Activated naive CD4-positive, alpha-beta T cell treated with anti-CD3 and anti-CD28 coated beads for 36 hours (primary cell): ENCODE results near the gene RRAS. TPM values are rescaled to one million over a fixed set of nuclear protein-coding genes. Genes with fewer than 3 reads are reported as not detected.

Experiments used
- CTCF ChIA-PET: fragments of 350-600 bp; sonication (Branson Sonifier 250); formaldehyde crosslinking; loops from one replicate; lab custom pipeline; 2021; ENCODE audit warnings: antibody characterized with exemption; lab: Charles Lee
- DNase-seq: peaks from one replicate; pipeline ENCODE4 v3.0.0-alpha.2; 2020
- H3K27ac Mint-ChIP-seq: one replicate; pipeline ENCODE4 v1.8.0; 2021; ENCODE audit warnings: mild to moderate bottlenecking, mixed read lengths
- H3K27me3 Mint-ChIP-seq: one replicate; pipeline ENCODE4 v1.8.0; 2021; ENCODE audit warnings: low read depth, mixed read lengths
- H3K36me3 Mint-ChIP-seq: one replicate; pipeline ENCODE4 v1.8.0; 2021; ENCODE audit warnings: low read depth, mixed read lengths
- H3K4me1 Mint-ChIP-seq: one replicate; pipeline ENCODE4 v1.8.0; 2021; ENCODE audit warnings: low read depth, mixed read lengths
- H3K4me3 Mint-ChIP-seq: one replicate; pipeline ENCODE4 v1.8.0; 2021; ENCODE audit warnings: mild to moderate bottlenecking, moderate library complexity, mixed read lengths
- H3K9me3 Mint-ChIP-seq: one replicate; pipeline ENCODE4 v1.8.0; 2021; ENCODE audit warnings: mixed read lengths
- intact Hi-C: fragments of 100-400 bp; cut with micrococcal nuclease; formaldehyde crosslinking; loops from one replicate; pipeline ENCODE4 v1.15.1; 2023
- total RNA-seq, 2 experiments: library from RNA; stranded (reverse); gene quantifications; one replicate each; pipeline ENCODE4 v1.2.3, GENCODE V29; 2021

Gene RRAS
- total RNA-seq, 2 experiments from 2014 or later, result 7.2 to 7.8 TPM

GRCh38 chr19:49682274-49682673 lies 42.3 kb upstream of the RRAS start:
- Mint-ChIP-seq H3K27ac (no peak overlapping the region), H3K27me3 (no peaks in the 10 kb centered on the region), H3K4me1 (peaks cover 33% of the 10 kb centered on the region), H3K36me3 (peaks cover 32% of the 10 kb centered on the region), H3K9me3 (no peaks in the 10 kb centered on the region), H3K4me3 (no peak overlapping the region)
- DNase-seq, result no peak
- CTCF ChIA-PET, result interaction anchor here (0.8 kb wide), 1 partner anchor 10 kb away, joined by 4 read pairs; no protein-coding TSS in a partner anchor
- intact Hi-C loops, result no loop called here

GRCh38 chr19:49681830-49682229 lies 41.9 kb upstream of the RRAS start:
- Mint-ChIP-seq H3K27ac (no peak overlapping the region), H3K27me3 (no peaks in the 10 kb centered on the region), H3K9me3 (no peaks in the 10 kb centered on the region), H3K4me3 (no peak overlapping the region), H3K4me1 (peaks cover 33% of the 10 kb centered on the region), H3K36me3 (peaks cover 33% of the 10 kb centered on the region)
- intact Hi-C loops, result no loop called here
- CTCF ChIA-PET, result interaction anchor here (0.6 to 1.3 kb wide), 5 partner anchors 9 to 177 kb away, joined by 3 to 4 read pairs (median 3); no protein-coding TSS in a partner anchor
- no peak for DNase-seq

- intact Hi-C loops, result loop anchor here (1.0 kb wide), 1 partner anchor 110 kb away; no protein-coding TSS in a partner anchor
- peaks cover 31% of the 10 kb centered on the region for H3K36me3 Mint-ChIP-seq
- H3K27me3 Mint-ChIP-seq, result no peaks in the 10 kb centered on the region
Observed at GRCh38 chr19:49680421-49681351, 40.7 kb upstream of the RRAS start.

GRCh38 chr19:49679771-49680413 lies 39.9 kb upstream of the RRAS start:
- no peaks in the 10 kb centered on the region for H3K27me3 Mint-ChIP-seq
- intact Hi-C loops, result loop anchor here (1.0 kb wide), 1 partner anchor 110 kb away; no protein-coding TSS in a partner anchor
- H3K4me3 Mint-ChIP-seq, result peak overlapping the region; percentile 14
- no peak for DNase-seq
- H3K9me3 Mint-ChIP-seq, result no peaks in the 10 kb centered on the region
- H3K36me3 Mint-ChIP-seq, result peaks cover 27% of the 10 kb centered on the region
- peaks cover 29% of the 10 kb centered on the region for H3K4me1 Mint-ChIP-seq
- CTCF ChIA-PET, result interaction anchor here (0.6 to 1.9 kb wide), 7 partner anchors 9 to 207 kb away, joined by 3 to 9 read pairs (median 3); partner anchors contain the start of genes ADM5 and PTOV1
- H3K27ac Mint-ChIP-seq, result no peak overlapping the region

More at GRCh38 chr19:49680421-49681351, 40.7 kb upstream of the RRAS start:
- no peak overlapping the region for H3K27ac Mint-ChIP-seq
- DNase-seq, result peak; percentile 96
- no peaks in the 10 kb centered on the region for H3K9me3 Mint-ChIP-seq
- CTCF ChIA-PET, result interaction anchor here (0.5 to 1.3 kb wide), 17 partner anchors 11 to 302 kb away, joined by 3 to 5 read pairs (median 3); partner anchors contain the start of gene RRAS
- peaks cover 32% of the 10 kb centered on the region for H3K4me1 Mint-ChIP-seq
- H3K4me3 Mint-ChIP-seq, result peak overlapping the region; percentile 14

GRCh38 chr19:49678985-49679770 lies 39.2 kb upstream of the RRAS start:
- no peaks in the 10 kb centered on the region for H3K27me3 Mint-ChIP-seq
- DNase-seq, result no peak
- peak overlapping the region; percentile 91 for H3K4me3 Mint-ChIP-seq
- H3K36me3 Mint-ChIP-seq, result peaks cover 24% of the 10 kb centered on the region
- CTCF ChIA-PET, result interaction anchor here (0.8 to 2.1 kb wide), 10 partner anchors 10 to 172 kb away, joined by 3 to 9 read pairs (median 4); partner anchors contain the start of genes ADM5, PTOV1 and RRAS
- no peaks in the 10 kb centered on the region for H3K9me3 Mint-ChIP-seq
- intact Hi-C loops, result loop anchor here (1.0 kb wide), 3 partner anchors 86 to 205 kb away; partner anchors contain the start of gene FLT3LG
- peak overlapping the region; percentile 90 for H3K27ac Mint-ChIP-seq
- peaks cover 29% of the 10 kb centered on the region for H3K4me1 Mint-ChIP-seq

- CTCF ChIA-PET, result interaction anchor here (0.6 to 2.1 kb wide), 13 partner anchors 11 to 208 kb away, joined by 3 to 9 read pairs (median 3); partner anchors contain the start of genes ADM5, PTOV1 and RRAS
- peaks cover 16% of the 10 kb centered on the region for H3K36me3 Mint-ChIP-seq
- peak; percentile 94 for DNase-seq
Observed at GRCh38 chr19:49677901-49678674, 38.1 kb upstream of the RRAS start.

GRCh38 chr19:49677231-49677900 lies 37.4 kb upstream of the RRAS start, which contains the start of gene PRMT1:
PRMT1 (plus strand) TSS chr19:49677271; CDS start chr19:49677281, 10 bp downstream.
- no peaks in the 10 kb centered on the region for H3K9me3 Mint-ChIP-seq
- H3K4me3 Mint-ChIP-seq, result peak within 1 kb of the TSS; percentile 91
- CTCF ChIA-PET, result interaction anchor here (0.5 to 2.1 kb wide), 7 partner anchors 12 to 207 kb away, joined by 3 to 8 read pairs (median 4); partner anchors contain the start of genes ADM5 and RRAS
- H3K36me3 Mint-ChIP-seq, result peaks cover 12% of the 10 kb centered on the region
- peaks cover 29% of the 10 kb centered on the region for H3K4me1 Mint-ChIP-seq
- H3K27me3 Mint-ChIP-seq, result no peaks in the 10 kb centered on the region
- intact Hi-C loops, result loop anchor here (1.0 to 2.0 kb wide), 4 partner anchors 181 to 348 kb away; partner anchors contain the start of genes AKT1S1, ALDH16A1, RPS11 and TBC1D17
- peak within 1 kb of the TSS; percentile 99 for H3K27ac Mint-ChIP-seq
- DNase-seq, result no peak

More at GRCh38 chr19:49677901-49678674, 38.1 kb upstream of the RRAS start:
- Mint-ChIP-seq H3K4me1 (peaks cover 29% of the 10 kb centered on the region), H3K9me3 (no peaks in the 10 kb centered on the region), H3K4me3 (peak overlapping the region; percentile 91), H3K27ac (peak overlapping the region; percentile 90), H3K27me3 (no peaks in the 10 kb centered on the region)
- intact Hi-C loops, result loop anchor here (1.0 to 2.0 kb wide), 7 partner anchors 85 to 347 kb away; partner anchors contain the start of genes AKT1S1, ALDH16A1, FLT3LG and RPS11

- H3K9me3 Mint-ChIP-seq, result no peaks in the 10 kb centered on the region
- H3K4me1 Mint-ChIP-seq, result peaks cover 29% of the 10 kb centered on the region
- no peaks in the 10 kb centered on the region for H3K27me3 Mint-ChIP-seq
- CTCF ChIA-PET, result interaction anchor here (0.5 to 2.2 kb wide), 4 partner anchors 12 to 127 kb away, joined by 3 to 6 read pairs (median 4); partner anchors contain the start of genes ADM5, BCL2L12 and IRF3
- peak overlapping the region; percentile 91 for H3K4me3 Mint-ChIP-seq
- intact Hi-C loops, result loop anchor here (1.0 to 2.0 kb wide), 7 partner anchors 12 to 348 kb away; partner anchors contain the start of genes AKT1S1, ALDH16A1, BCL2L12 and IRF3
- peak overlapping the region; percentile 99 for H3K27ac Mint-ChIP-seq
- peak; percentile 100 for DNase-seq
- peaks cover 13% of the 10 kb centered on the region for H3K36me3 Mint-ChIP-seq
Observed at GRCh38 chr19:49676784-49677230, 36.9 kb upstream of the RRAS start.

GRCh38 chr19:49676136-49676783 lies 36.3 kb upstream of the RRAS start:
- Mint-ChIP-seq H3K27ac (peak overlapping the region; percentile 99), H3K9me3 (no peaks in the 10 kb centered on the region), H3K27me3 (no peaks in the 10 kb centered on the region), H3K4me3 (peak overlapping the region; percentile 91), H3K36me3 (peaks cover 13% of the 10 kb centered on the region), H3K4me1 (peaks cover 28% of the 10 kb centered on the region)
- intact Hi-C loops, result loop anchor here (1.0 to 2.0 kb wide), 5 partner anchors 11 to 223 kb away; partner anchors contain the start of genes AKT1S1, ALDH16A1, BCL2L12 and IRF3
- CTCF ChIA-PET, result interaction anchor here (0.8 to 2.2 kb wide), 3 partner anchors 11 to 126 kb away, joined by 3 to 6 read pairs (median 3); partner anchors contain the start of genes ADM5, BCL2L12 and IRF3
- peak; percentile 55 for DNase-seq
